Liver (tissue), 9 donors: Measurements from ENCODE around the gene ATP2C1. TPM values are rescaled to one million over a fixed set of nuclear protein-coding genes. Genes with fewer than 3 reads are reported as not detected.
A peak's percentile ranks its signal among the peaks of the same experiment; 100 is the strongest.

Experiments
- DNase-seq: peaks from one replicate; pipeline ENCODE4 v3.0.0-alpha.2; 2017; ENCODE audit warnings: low spot score
- H3K27ac ChIP-seq, 2 donors: one replicate each; pipeline ENCODE4 v1.7.0; 2013; ENCODE audit warnings: inconsistent platforms in 2 of 2, low read length in 2 of 2, control low read depth in 1 of 2, low read depth in 1 of 2, mild to moderate bottlenecking in 1 of 2
- H3K27me3 ChIP-seq, 4 donors: one replicate each; pipeline versions ENCODE4 v1.6.1 to v1.7.0; 2013; ENCODE audit warnings: low read length in 3 of 4, inconsistent platforms in 1 of 4, mild to moderate bottlenecking in 1 of 4, moderate library complexity in 1 of 4; ENCODE audit not compliant: control insufficient read depth in 4 of 4, insufficient read depth in 4 of 4
- H3K36me3 ChIP-seq, 4 donors: one replicate each; pipeline versions ENCODE4 v1.6.1 to v1.7.0; 2013; ENCODE audit warnings: low read length in 3 of 4, mild to moderate bottlenecking in 3 of 4, low read depth in 1 of 4, moderate library complexity in 1 of 4; ENCODE audit not compliant: control insufficient read depth in 4 of 4, insufficient read depth in 3 of 4
- H3K4me1 ChIP-seq, 4 donors: one replicate each; pipeline versions ENCODE4 v1.6.1 to v1.7.0; 2013; ENCODE audit warnings: low read length in 3 of 4, mild to moderate bottlenecking in 3 of 4, moderate library complexity in 1 of 4; ENCODE audit not compliant: control insufficient read depth in 4 of 4, insufficient read depth in 4 of 4
- H3K4me3 ChIP-seq, 3 donors: one replicate each; pipeline versions ENCODE4 v1.6.1 to v1.7.0; 2013; ENCODE audit warnings: low read length in 3 of 3, control low read depth in 1 of 3, low read depth in 1 of 3, mild to moderate bottlenecking in 1 of 3
- H3K9ac ChIP-seq, 2 donors: one replicate each; pipeline ENCODE4 v1.7.0; 2013; ENCODE audit warnings: low read length in 2 of 2, mild to moderate bottlenecking in 2 of 2, moderate library complexity in 2 of 2, control low read depth in 1 of 2, low read depth in 1 of 2
- H3K9me3 ChIP-seq, 4 donors: one replicate each; pipeline versions ENCODE4 v1.6.1 to v1.7.0; 2013; ENCODE audit warnings: low read length in 3 of 4; ENCODE audit not compliant: control insufficient read depth in 4 of 4
- CTCF ChIP-seq: fragments of 150-350 bp; IDR thresholded peaks from 2 replicates; pipeline ENCODE4 v1.5.1; 2017; ENCODE audit warnings: improper control_type of control experiment, low read depth, low read length; ENCODE audit not compliant: missing input control
- EGR1 ChIP-seq, 2 donors: IDR thresholded peaks; 2 replicates each; pipeline ENCODE4 v1.6.1; 2016 to 2018; ENCODE audit warnings: antibody characterized with exemption in 2 of 2, low read depth in 2 of 2
- FOXA2 ChIP-seq: IDR thresholded peaks from 2 replicates; pipeline ENCODE4 v1.6.1; 2016; ENCODE audit warnings: antibody characterized with exemption
- GABPA ChIP-seq, 2 donors: IDR thresholded peaks in 1 of 2; conservative IDR thresholded peaks in 1 of 2; 2 replicates each; pipeline ENCODE4 v1.6.1; 2016; ENCODE audit warnings: antibody characterized with exemption in 2 of 2, mild to moderate bottlenecking in 1 of 2, moderate library complexity in 1 of 2
- HNF4A ChIP-seq, 2 donors: conservative IDR thresholded peaks; 2 replicates each; pipeline ENCODE4 v1.6.1; 2016; ENCODE audit warnings: antibody characterized with exemption in 2 of 2, mild to moderate bottlenecking in 2 of 2
- HNF4G ChIP-seq: IDR thresholded peaks from 2 replicates; pipeline ENCODE4 v1.6.1; 2016; ENCODE audit warnings: antibody characterized with exemption
- JUND ChIP-seq, 2 donors: IDR thresholded peaks; 2 replicates each; pipeline ENCODE4 v1.6.1; 2016; ENCODE audit warnings: antibody characterized with exemption in 2 of 2
- MAX ChIP-seq: IDR thresholded peaks from 2 replicates; pipeline ENCODE4 v1.6.1; 2016; ENCODE audit warnings: antibody characterized with exemption
- NR2F2 ChIP-seq: IDR thresholded peaks from 2 replicates; pipeline ENCODE4 v1.6.1; 2016; ENCODE audit warnings: antibody characterized with exemption
- RAD21 ChIP-seq, 2 donors: IDR thresholded peaks; 2 replicates each; pipeline ENCODE4 v1.6.1; 2016; ENCODE audit warnings: antibody characterized with exemption in 2 of 2, mild to moderate bottlenecking in 2 of 2
- RXRA ChIP-seq, 2 donors: IDR thresholded peaks; 2 replicates each; pipeline ENCODE4 v1.6.1; 2017 to 2018; ENCODE audit warnings: antibody characterized with exemption in 2 of 2, mild to moderate bottlenecking in 1 of 2
- SP1 ChIP-seq: IDR thresholded peaks from 2 replicates; pipeline ENCODE4 v1.6.1; 2018; ENCODE audit warnings: antibody characterized with exemption, mild to moderate bottlenecking
- TAF1 ChIP-seq: conservative IDR thresholded peaks from 2 replicates; pipeline ENCODE4 v1.6.1; 2016; ENCODE audit warnings: antibody characterized with exemption, mild to moderate bottlenecking
- WGBS: extraction: QIAGEN DNeasy Blood & Tissue Kit; methylation state at CpG from one replicate; pipeline ENCODE4 v1.1.7; 2013; 5-methylcytosine and 5-hydroxymethylcytosine counted together
- polyA plus RNA-seq, 2 donors: library from polyadenylated mRNA; stranded (reverse) in 1 of 2; unstranded in 1 of 2; fragments of 200-250 nt in 1 of 2; fragments of >200 nt in 1 of 2; fragmentation: Nextera tagmentation in 1 of 2; extraction: Ambion mirVana in 1 of 2; gene quantifications; one replicate each; pipeline versions ENCODE4 v1.2.1 to v1.2.3, GENCODE V29; 2013 to 2015
- total RNA-seq, 2 donors: library from RNA; depleted of rRNA; stranded (reverse); fragments of >200 nt; gene quantifications; one replicate each; pipeline ENCODE4 v1.2.3, GENCODE V29; 2014
- TF ChIP-seq, protein P1 (sequence below): IDR thresholded peaks from 2 replicates; pipeline ENCODE4 v1.6.1; 2016; ENCODE audit warnings: antibody characterized with exemption
- TF ChIP-seq, protein P2 (sequence below): IDR thresholded peaks from 2 replicates; pipeline ENCODE4 v1.6.1; 2016; ENCODE audit warnings: antibody characterized with exemption
- donor health status: healthy.
- donor health status: healthy.
- donor health status: healthy.
- donor health status: healthy.
- donor health status: healthy.

The ATP2C1 gene
- total and polyA plus RNA-seq, 4 donors, result 10.5 to 45.1 (median 25.2) TPM

DNA sequence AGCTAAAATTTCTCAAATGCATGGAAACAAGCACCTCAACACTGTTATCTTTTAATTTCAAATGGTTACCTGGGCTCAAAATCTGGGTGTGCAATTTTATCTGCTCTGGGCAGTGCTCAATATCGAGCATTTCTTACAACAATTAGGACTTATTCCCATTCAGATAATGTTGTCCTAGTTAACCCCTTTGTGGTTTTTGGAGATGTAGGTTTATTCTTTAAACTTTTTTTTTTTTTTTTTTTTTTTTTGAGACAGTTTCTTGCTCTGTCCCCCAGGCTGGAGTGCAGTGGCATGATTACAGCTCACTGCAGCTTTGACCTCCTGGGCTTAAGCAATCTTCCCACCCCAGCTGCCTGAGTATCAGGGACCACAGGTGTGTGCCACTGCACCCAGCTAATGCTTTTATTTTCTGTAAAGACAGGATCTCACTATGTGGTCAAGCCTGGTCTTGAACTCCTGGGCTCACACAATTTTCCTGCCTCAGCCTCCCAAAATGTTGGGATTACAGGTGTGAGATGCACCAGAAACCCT lies 4.4 kb upstream of the ATP2C1 start:
- 70% methylated on average over 1 of the region's 1 CpG for WGBS
- no peak for TF ChIP-seq EGR1 (IDR thresholded peaks at IDR 0.05; ENCODE audit: low read depth in 2 of 2)
- no peak for TF ChIP-seq HNF4A (conservative IDR thresholded peaks at IDR 0.05)
- no peak for TF ChIP-seq RAD21 (IDR thresholded peaks at IDR 0.05)
- no peak for TF ChIP-seq MAX
- no peak for TF ChIP-seq HNF4G
- TF ChIP-seq CTCF, result no peak
- TF ChIP-seq RXRA (IDR thresholded peaks at IDR 0.05), result no peak
- TF ChIP-seq, protein P1, sequence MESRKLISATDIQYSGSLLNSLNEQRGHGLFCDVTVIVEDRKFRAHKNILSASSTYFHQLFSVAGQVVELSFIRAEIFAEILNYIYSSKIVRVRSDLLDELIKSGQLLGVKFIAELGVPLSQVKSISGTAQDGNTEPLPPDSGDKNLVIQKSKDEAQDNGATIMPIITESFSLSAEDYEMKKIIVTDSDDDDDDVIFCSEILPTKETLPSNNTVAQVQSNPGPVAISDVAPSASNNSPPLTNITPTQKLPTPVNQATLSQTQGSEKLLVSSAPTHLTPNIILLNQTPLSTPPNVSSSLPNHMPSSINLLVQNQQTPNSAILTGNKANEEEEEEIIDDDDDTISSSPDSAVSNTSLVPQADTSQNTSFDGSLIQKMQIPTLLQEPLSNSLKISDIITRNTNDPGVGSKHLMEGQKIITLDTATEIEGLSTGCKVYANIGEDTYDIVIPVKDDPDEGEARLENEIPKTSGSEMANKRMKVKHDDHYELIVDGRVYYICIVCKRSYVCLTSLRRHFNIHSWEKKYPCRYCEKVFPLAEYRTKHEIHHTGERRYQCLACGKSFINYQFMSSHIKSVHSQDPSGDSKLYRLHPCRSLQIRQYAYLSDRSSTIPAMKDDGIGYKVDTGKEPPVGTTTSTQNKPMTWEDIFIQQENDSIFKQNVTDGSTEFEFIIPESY, result no peak
- TF ChIP-seq TAF1, result no peak
- TF ChIP-seq GABPA (IDR thresholded peaks at IDR 0.05 in 1 of 2, conservative IDR thresholded peaks at IDR 0.05 in 1 of 2), result no peak
- TF ChIP-seq JUND (IDR thresholded peaks at IDR 0.05), result no peak
- TF ChIP-seq FOXA2, result no peak
- TF ChIP-seq, protein P2, sequence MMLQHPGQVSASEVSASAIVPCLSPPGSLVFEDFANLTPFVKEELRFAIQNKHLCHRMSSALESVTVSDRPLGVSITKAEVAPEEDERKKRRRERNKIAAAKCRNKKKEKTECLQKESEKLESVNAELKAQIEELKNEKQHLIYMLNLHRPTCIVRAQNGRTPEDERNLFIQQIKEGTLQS, result no peak
- TF ChIP-seq SP1, result no peak
- no peak for TF ChIP-seq NR2F2
- H3K27ac ChIP-seq, result no peak overlapping the region
- H3K27me3 ChIP-seq, result no peaks in the 10 kb centered on the region
- H3K9ac ChIP-seq, result no peak overlapping the region
- H3K4me1 ChIP-seq, result peaks cover 0 to 6% (median 3%) of the 10 kb centered on the region in 4 donors
- H3K9me3 ChIP-seq, result no peaks in the 10 kb centered on the region
- no peaks in the 10 kb centered on the region for H3K36me3 ChIP-seq
- no peak for DNase-seq
- H3K4me3 ChIP-seq, result no peak overlapping the region

GRCh38 chr3:130892759-130893375 lies 1.0 kb upstream of the ATP2C1 start:
- Histone ChIP-seq H3K9ac (peak overlapping the region; percentile 95 to 96), H3K9me3 (no peaks in the 10 kb centered on the region), H3K4me1 (peaks cover 0 to 16% (median 11%) of the 10 kb centered on the region in 4 donors), H3K27ac (peak overlapping the region; percentile 92), H3K27me3 (no peaks in the 10 kb centered on the region), H3K4me3 (peak overlapping the region; percentile 88 to 93 (median 89)), H3K36me3 (no peaks in the 10 kb centered on the region)
- no peak for TF ChIP-seq EGR1 (IDR thresholded peaks at IDR 0.05; ENCODE audit: low read depth in 2 of 2)
- TF ChIP-seq FOXA2, result no peak
- peak; percentile 86 for TF ChIP-seq CTCF
- TF ChIP-seq NR2F2, result no peak
- TF ChIP-seq, protein P1, result no peak
- peak; percentile 90 for TF ChIP-seq RAD21 (IDR thresholded peaks at IDR 0.05)
- peak; percentile 15 for TF ChIP-seq TAF1
- TF ChIP-seq GABPA (IDR thresholded peaks at IDR 0.05 in 1 of 2, conservative IDR thresholded peaks at IDR 0.05 in 1 of 2), result no peak
- TF ChIP-seq HNF4A (conservative IDR thresholded peaks at IDR 0.05), result no peak
- DNase-seq, result peak; percentile 67
- 1% methylated on average over 14 of the region's 14 CpGs for WGBS
